NOMO-1 treated with dmso at 0.1 percent for 144 hours (cell line): ENCODE measurements around the gene RABL3.
"Not testable (repeated sequence)": the region's sequence is repeated elsewhere in the genome, so short reads cannot be mapped to it uniquely, and the experiment has no call there.

Source experiments
- DNase-seq: peaks from one replicate; lab custom pipeline; 2025; ENCODE audit not compliant: unreplicated experiment; lab: John Stamatoyannopoulos, UW

The RABL3 gene

DNA sequence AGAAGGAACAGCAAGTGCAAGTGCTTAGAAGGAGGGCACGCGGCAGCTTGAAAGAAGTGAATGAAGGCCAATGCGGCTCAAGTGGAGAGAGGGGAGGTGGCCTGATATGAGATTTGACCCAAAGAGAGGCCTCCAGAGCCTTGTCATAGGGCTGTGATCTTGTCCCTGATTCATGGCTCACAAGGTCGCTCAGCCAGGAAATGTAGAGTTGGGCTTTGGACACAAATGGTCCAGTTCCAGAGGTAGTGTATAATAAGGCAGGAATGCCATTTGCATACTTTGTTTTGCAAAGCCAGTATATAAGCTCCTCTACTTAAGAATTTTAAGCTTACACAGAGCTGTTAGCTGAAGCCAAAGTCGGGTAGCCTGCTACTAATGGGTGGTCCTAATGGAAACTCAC lies 94.0 kb downstream of the RABL3 start:
- DNase-seq: no peak

GRCh38 chr3:120646771-120647432 lies 95.4 kb downstream of the RABL3 start:
- no peak for DNase-seq

GRCh38 chr3:120645083-120645845 lies 97.1 kb downstream of the RABL3 start:
- DNase-seq: no peak

DNA sequence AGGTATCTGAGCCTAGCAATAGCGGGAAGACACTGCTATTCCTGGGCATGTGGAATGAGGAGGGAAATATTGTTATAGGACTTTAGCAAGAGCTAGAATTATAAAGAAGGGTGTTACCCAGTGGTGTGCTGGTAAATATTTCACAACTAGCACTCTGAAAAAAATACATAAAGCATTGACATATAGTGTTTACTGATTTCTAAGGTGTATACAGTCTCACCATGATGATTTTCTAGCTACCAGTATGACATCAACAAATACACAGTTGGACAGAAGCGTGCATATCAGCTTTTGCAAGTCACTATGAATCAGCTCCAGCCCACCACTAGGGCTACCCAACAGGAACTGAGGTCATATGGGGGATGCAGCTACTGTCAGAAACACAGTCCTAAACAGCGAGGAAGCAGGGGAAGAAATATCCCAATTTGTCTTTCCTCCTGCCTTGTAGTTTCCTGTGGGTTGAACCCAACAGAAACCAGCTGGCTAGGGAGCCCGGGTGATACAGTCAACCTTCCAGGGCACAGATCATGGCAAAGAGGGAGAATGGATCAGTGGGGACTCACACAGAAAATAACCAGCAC lies 99.9 kb downstream of the RABL3 start:
- DNase-seq: peak; percentile 39

DNA sequence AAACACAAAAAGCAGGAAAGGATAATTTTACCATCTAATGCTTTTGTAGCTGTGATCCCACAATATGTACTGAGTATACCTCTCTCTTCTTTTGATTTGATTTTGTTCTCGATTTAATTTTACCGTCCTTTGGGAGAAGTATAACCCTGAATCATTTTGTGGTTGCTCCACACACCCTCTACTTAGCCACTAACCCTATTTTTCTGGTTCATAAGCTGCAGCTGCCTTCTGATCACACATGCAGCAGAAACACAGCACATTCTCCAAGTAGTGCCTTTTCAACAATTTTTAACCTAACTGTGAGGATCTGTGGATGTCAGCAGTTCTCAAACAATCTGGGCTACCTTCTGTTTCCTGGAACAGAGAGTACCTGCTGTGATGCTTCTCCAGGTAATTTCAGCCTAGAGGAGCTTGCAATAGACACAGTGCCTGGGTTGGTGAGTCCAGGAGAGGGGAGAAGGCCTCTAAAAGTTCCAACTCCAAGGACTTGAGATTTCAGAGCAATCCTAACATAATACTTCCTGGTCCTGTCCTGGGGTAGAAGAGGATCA lies 100.5 kb downstream of the RABL3 start:
- DNase-seq: no peak

GRCh38 chr3:120640231-120640630 lies 102.1 kb downstream of the RABL3 start:
- DNase-seq: no peak

- DNase-seq: not testable (repeated sequence)
Observed at GRCh38 chr3:120638820-120639219, 103.5 kb downstream of the RABL3 start.

GRCh38 chr3:120637851-120638559 lies 104.3 kb downstream of the RABL3 start:
- no peak for DNase-seq

DNA sequence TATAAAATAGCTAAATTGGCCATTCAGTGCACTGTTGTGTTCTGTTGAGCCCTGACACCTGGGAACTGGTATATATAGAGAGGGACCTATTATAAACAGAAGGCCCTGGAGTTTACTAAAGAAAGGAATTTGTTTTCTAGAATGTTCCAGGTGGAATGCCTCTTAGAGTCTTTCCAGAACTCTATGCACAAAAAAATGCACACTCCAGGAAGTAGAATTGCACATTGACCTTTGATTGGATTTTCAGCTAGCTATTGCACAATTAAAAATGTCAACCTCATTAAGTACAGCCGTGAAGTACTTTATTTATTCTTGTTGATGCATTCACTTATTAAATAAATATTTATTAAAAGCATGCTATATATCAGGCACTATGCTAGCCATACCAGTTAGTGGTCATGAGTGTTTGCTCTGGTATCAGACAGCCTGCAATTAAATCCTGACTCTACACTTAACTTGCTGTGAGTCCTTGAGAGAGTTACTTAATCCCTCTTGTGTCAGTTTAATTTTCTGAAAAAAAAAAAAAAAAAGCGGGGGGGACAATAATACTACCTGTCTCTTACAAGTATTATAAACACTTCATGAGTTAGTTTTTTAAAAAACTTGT lies 105.4 kb downstream of the RABL3 start:
- DNase-seq: no peak
